B cell (primary cell): Measurements from ENCODE around the gene FAM120C. TPM values are rescaled to one million over a fixed set of nuclear protein-coding genes. Genes with fewer than 3 reads are reported as not detected.

Experiments used
- ATAC-seq: fragments of 200-7000 bp; cut with Tn5 transposase; one replicate; pipeline ENCODE4 v1.10.0; 2021; ENCODE audit warnings: low read depth, mild to moderate bottlenecking, moderate number of reproducible peaks, moderate library complexity
- CTCF ChIA-PET: fragments of 350-600 bp; sonication (Branson Sonifier 250); formaldehyde crosslinking; loops from one replicate; lab custom pipeline; 2021; ENCODE audit warnings: antibody characterized with exemption, inconsistent platforms; lab: Charles Lee
- POLR2A ChIA-PET: fragments of 350-600 bp; sonication (Branson Sonifier 250); formaldehyde crosslinking; loops from one replicate; lab custom pipeline; 2021; ENCODE audit warnings: antibody characterized with exemption; lab: Charles Lee
- DNase-seq: peaks from one replicate; pipeline ENCODE4 v3.0.0; 2013
- H2AFZ ChIP-seq: 2 replicates; pipeline ENCODE4 v1.6.1; 2012; ENCODE audit warnings: mild to moderate bottlenecking, low read depth, low read length; ENCODE audit not compliant: insufficient read depth, poor library complexity, severe bottlenecking
- H3K27ac ChIP-seq, 2 donors: 1 replicate in 1 of 2; 2 replicates in 1 of 2; pipeline ENCODE4 v1.5.1; 2012 to 2013; ENCODE audit warnings: low read length in 2 of 2, mild to moderate bottlenecking in 2 of 2, moderate library complexity in 1 of 2
- H3K27me3 ChIP-seq, 4 experiments: fragments of 200-600 bp in 1 of 4; sonication (generic) in 1 of 4; replicated peaks in 1 of 4; 1 replicate in 2 of 4; 2 replicates in 2 of 4; pipeline versions ENCODE4 v1.6.1 to v1.7.0; 2013 to 2016; ENCODE audit warnings: low read length in 3 of 4, mild to moderate bottlenecking in 2 of 4, mixed read lengths in 1 of 4, moderate library complexity in 1 of 4; ENCODE audit not compliant: insufficient read depth in 4 of 4, control insufficient read depth in 3 of 4; ENCODE audit errors: control extremely low read depth in 1 of 4
- H3K36me3 ChIP-seq, 2 experiments: replicated peaks in 1 of 2; 1 replicate in 1 of 2; 2 replicates in 1 of 2; pipeline versions ENCODE4 v1.6.1 to v1.7.1; 2013; ENCODE audit warnings: low read length in 1 of 2; ENCODE audit not compliant: insufficient read depth in 2 of 2, control insufficient read depth in 1 of 2; ENCODE audit errors: control extremely low read depth in 1 of 2, extremely low read depth in 1 of 2
- H3K4me1 ChIP-seq, 2 donors: fragments of 200-600 bp in 1 of 2; sonication (generic) in 1 of 2; 1 replicate in 1 of 2; 2 replicates in 1 of 2; pipeline versions ENCODE4 v1.5.1 to v1.6.1; 2013 to 2017; ENCODE audit warnings: low read length in 2 of 2; ENCODE audit not compliant: control insufficient read depth in 2 of 2, insufficient read depth in 2 of 2
- H3K4me2 ChIP-seq: replicated peaks from 2 replicates; pipeline ENCODE3; 2012; ENCODE audit warnings: mild to moderate bottlenecking, low read depth, low read length; ENCODE audit not compliant: poor library complexity, severe bottlenecking
- H3K4me3 ChIP-seq, 5 experiments: fragments of 200-600 bp in 1 of 5; sonication (generic) in 1 of 5; 1 replicate in 3 of 5; 2 replicates in 2 of 5; pipeline versions ENCODE4 v1.5.1 to v1.7.0; 2011 to 2016; ENCODE audit warnings: low read length in 4 of 5, mild to moderate bottlenecking in 4 of 5, low read depth in 2 of 5, control low read depth in 1 of 5, moderate library complexity in 1 of 5; ENCODE audit not compliant: insufficient read depth in 1 of 5; ENCODE audit errors: control extremely low read depth in 1 of 5, extremely low read depth in 1 of 5
- H3K79me2 ChIP-seq: fragments of 200-600 bp; sonication (generic); one replicate; pipeline ENCODE4 v1.6.0; 2016; ENCODE audit warnings: low read length; ENCODE audit not compliant: control insufficient read depth, insufficient read depth
- H3K9ac ChIP-seq: fragments of 200-600 bp; sonication (generic); 2 replicates; pipeline ENCODE4 v1.6.1; 2017; ENCODE audit warnings: mild to moderate bottlenecking, low read length, moderate library complexity
- H3K9me3 ChIP-seq, 3 donors: one replicate each; pipeline versions ENCODE4 v1.6.1 to v1.7.1; 2013; ENCODE audit warnings: low read length in 2 of 3; ENCODE audit not compliant: control insufficient read depth in 2 of 3, insufficient read depth in 1 of 3; ENCODE audit errors: control extremely low read depth in 1 of 3
- H4K20me1 ChIP-seq: 2 replicates; pipeline ENCODE4 v1.6.0; 2012; ENCODE audit warnings: mild to moderate bottlenecking, low read length; ENCODE audit not compliant: insufficient read depth, control insufficient read depth, poor library complexity, severe bottlenecking
- H3K27ac Mint-ChIP-seq: one replicate; pipeline ENCODE4 v1.8.0; 2021; ENCODE audit warnings: mixed read lengths
- H3K27me3 Mint-ChIP-seq: one replicate; pipeline ENCODE4 v1.8.0; 2021; ENCODE audit warnings: mixed read lengths
- H3K4me1 Mint-ChIP-seq: one replicate; pipeline ENCODE4 v1.8.0; 2021; ENCODE audit warnings: mixed read lengths
- H3K4me3 Mint-ChIP-seq: one replicate; pipeline ENCODE4 v1.8.0; 2021; ENCODE audit warnings: mixed read lengths
- H3K9me3 Mint-ChIP-seq: one replicate; pipeline ENCODE4 v1.8.0; 2022; ENCODE audit warnings: mixed read lengths; ENCODE audit not compliant: insufficient read depth
- EZH2 ChIP-seq: IDR thresholded peaks from 2 replicates; pipeline ENCODE4 v1.6.1; 2012; ENCODE audit warnings: borderline replicate concordance, low read depth, mild to moderate bottlenecking, moderate library complexity, low read length; ENCODE audit not compliant: insufficient read depth, poor library complexity, severe bottlenecking
- WGBS: methylation state at CpG from one replicate; pipeline ENCODE4 v1.1.5; 2013; ENCODE audit warnings: missing lambda C conversion rate; ENCODE audit not compliant: insufficient coverage; 5-methylcytosine and 5-hydroxymethylcytosine counted together
- intact Hi-C: fragments of 100-400 bp; cut with micrococcal nuclease; formaldehyde crosslinking; loops from one replicate; pipeline ENCODE4 v1.10.0; 2022
- polyA plus RNA-seq: library from polyadenylated mRNA; depleted of rRNA; stranded (reverse); fragments of >200 nt; gene quantifications from 2 replicates; pipeline ENCODE4 v1.2.3, GENCODE V29; 2012
- total RNA-seq, 2 donors: library from RNA; stranded (reverse); fragments of 120-200 nt in 1 of 2; gene quantifications; 1 replicate in 1 of 2; 2 replicates in 1 of 2; pipeline versions ENCODE4 v1.2.3 to v1.2.4, GENCODE V29; 2013 to 2022
- TF ChIP-seq, protein P1 (sequence below): fragments of 200-600 bp; IDR thresholded peaks from one replicate; pipeline ENCODE4 v1.8.0; 2022; ENCODE audit warnings: antibody characterized with exemption, mild to moderate bottlenecking

Gene FAM120C
- total and polyA plus RNA-seq, 2 donors (not counting 1 experiment from before 2014, with no cell fraction given), result 7.7 to 23.3 TPM

DNA sequence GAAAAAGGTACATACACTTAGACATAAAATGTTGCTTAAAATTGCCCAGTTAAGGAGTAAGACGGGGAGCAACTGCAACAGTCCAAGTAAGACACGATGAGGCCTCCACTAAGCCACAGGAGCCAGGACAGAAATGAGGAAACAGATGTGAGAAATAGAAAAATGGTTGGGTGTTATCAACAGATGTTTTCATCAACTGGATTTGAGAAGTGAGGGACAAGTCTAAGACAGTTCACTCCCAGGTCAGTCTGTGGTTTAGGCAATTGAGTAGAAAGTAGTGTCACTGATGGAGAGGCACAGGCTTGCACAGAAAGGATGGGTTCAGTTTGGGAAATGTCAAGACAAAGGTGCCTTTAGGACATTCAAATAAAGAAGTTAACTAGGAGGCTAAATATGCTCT, 115.3 kb downstream of the FAM120C start:
- Histone ChIP-seq H3K79me2 (no peaks in the 10 kb centered on the region), H2AFZ (no peak overlapping the region), H3K27me3 (no peaks in the 10 kb centered on the region), H3K4me1 (no peaks in the 10 kb centered on the region), H3K27ac (no peak overlapping the region), H4K20me1 (no peaks in the 10 kb centered on the region), H3K9ac (no peak overlapping the region), H3K9me3 (no peaks in the 10 kb centered on the region), H3K4me2 (no peak overlapping the region), H3K36me3 (no peaks in the 10 kb centered on the region), H3K4me3 (no peak overlapping the region)
- Mint-ChIP-seq H3K4me1 (no peaks in the 10 kb centered on the region), H3K9me3 (no peaks in the 10 kb centered on the region), H3K4me3 (no peak overlapping the region), H3K27ac (no peak overlapping the region), H3K27me3 (no peaks in the 10 kb centered on the region)
- intact Hi-C loops, result no loop called here
- no peak for TF ChIP-seq EZH2
- TF ChIP-seq, protein P1, sequence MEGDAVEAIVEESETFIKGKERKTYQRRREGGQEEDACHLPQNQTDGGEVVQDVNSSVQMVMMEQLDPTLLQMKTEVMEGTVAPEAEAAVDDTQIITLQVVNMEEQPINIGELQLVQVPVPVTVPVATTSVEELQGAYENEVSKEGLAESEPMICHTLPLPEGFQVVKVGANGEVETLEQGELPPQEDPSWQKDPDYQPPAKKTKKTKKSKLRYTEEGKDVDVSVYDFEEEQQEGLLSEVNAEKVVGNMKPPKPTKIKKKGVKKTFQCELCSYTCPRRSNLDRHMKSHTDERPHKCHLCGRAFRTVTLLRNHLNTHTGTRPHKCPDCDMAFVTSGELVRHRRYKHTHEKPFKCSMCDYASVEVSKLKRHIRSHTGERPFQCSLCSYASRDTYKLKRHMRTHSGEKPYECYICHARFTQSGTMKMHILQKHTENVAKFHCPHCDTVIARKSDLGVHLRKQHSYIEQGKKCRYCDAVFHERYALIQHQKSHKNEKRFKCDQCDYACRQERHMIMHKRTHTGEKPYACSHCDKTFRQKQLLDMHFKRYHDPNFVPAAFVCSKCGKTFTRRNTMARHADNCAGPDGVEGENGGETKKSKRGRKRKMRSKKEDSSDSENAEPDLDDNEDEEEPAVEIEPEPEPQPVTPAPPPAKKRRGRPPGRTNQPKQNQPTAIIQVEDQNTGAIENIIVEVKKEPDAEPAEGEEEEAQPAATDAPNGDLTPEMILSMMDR, result no peak
- POLR2A ChIA-PET, result no interaction called here
- ATAC-seq (no peak), DNase-seq (no peak)
- CTCF ChIA-PET, result no interaction called here
- no CpG with 5 or more reads among the region's 2 CpGs for WGBS

GRCh38 chrX:54066841-54067240, 116.2 kb downstream of the FAM120C start:
- Histone ChIP-seq H3K4me1 (no peaks in the 10 kb centered on the region), H3K4me3 (no peak overlapping the region), H3K36me3 (no peaks in the 10 kb centered on the region), H2AFZ (no peak overlapping the region), H3K27me3 (no peaks in the 10 kb centered on the region), H3K79me2 (no peaks in the 10 kb centered on the region), H3K9me3 (no peaks in the 10 kb centered on the region), H3K9ac (no peak overlapping the region), H3K27ac (no peak overlapping the region), H4K20me1 (no peaks in the 10 kb centered on the region), H3K4me2 (no peak overlapping the region)
- H3K4me1 Mint-ChIP-seq, result no peaks in the 10 kb centered on the region
- no peak for TF ChIP-seq EZH2
- TF ChIP-seq, protein P1, result no peak
- POLR2A ChIA-PET, result no interaction called here
- no peaks in the 10 kb centered on the region for H3K27me3 Mint-ChIP-seq
- no peak for ATAC-seq
- no peak overlapping the region for H3K27ac Mint-ChIP-seq
- intact Hi-C loops, result no loop called here
- no peak overlapping the region for H3K4me3 Mint-ChIP-seq
- H3K9me3 Mint-ChIP-seq, result no peaks in the 10 kb centered on the region
- CTCF ChIA-PET, result no interaction called here
- no peak for DNase-seq
